Natural killer cell (primary cell): Measurements from ENCODE around the gene SYNGR2. TPM values are rescaled to one million over a fixed set of nuclear protein-coding genes. Genes with fewer than 3 reads are reported as not detected.
A peak's percentile ranks its signal among the peaks of the same experiment; 100 is the strongest.

ENCODE experiments used
- ATAC-seq, 3 donors: fragments of 150-1000 bp in 2 of 3; fragments of 200-7000 bp in 1 of 3; cut with Tn5 transposase; 1 replicate in 1 of 3; 2 replicates in 2 of 3; pipeline ENCODE4 v1.10.0; 2021; ENCODE audit warnings: mild to moderate bottlenecking in 2 of 3, moderate library complexity in 2 of 3
- DNase-seq, 2 donors: peaks; one replicate each; pipeline versions ENCODE4 v3.0.0 to v3.0.0-alpha.2; 2013 to 2021; ENCODE audit warnings: mixed read lengths in 1 of 2
- H3K27ac ChIP-seq: one replicate; pipeline ENCODE4 v1.5.1; 2013; ENCODE audit warnings: mild to moderate bottlenecking, low read length
- H3K27me3 ChIP-seq: one replicate; pipeline ENCODE4 v1.6.1; 2013; ENCODE audit warnings: low read length; ENCODE audit not compliant: control insufficient read depth, insufficient read depth
- H3K36me3 ChIP-seq: one replicate; pipeline ENCODE4 v1.6.1; 2013; ENCODE audit warnings: low read length; ENCODE audit not compliant: control insufficient read depth, insufficient read depth
- H3K4me1 ChIP-seq: one replicate; pipeline ENCODE4 v1.6.1; 2013; ENCODE audit warnings: low read length; ENCODE audit not compliant: control insufficient read depth, insufficient read depth
- H3K4me3 ChIP-seq: one replicate; pipeline ENCODE4 v1.5.1; 2013; ENCODE audit warnings: low read length
- H3K9me3 ChIP-seq: one replicate; pipeline ENCODE4 v1.6.1; 2013; ENCODE audit warnings: low read length; ENCODE audit not compliant: control insufficient read depth, insufficient read depth
- H3K27ac Mint-ChIP-seq, 2 donors: one replicate each; pipeline ENCODE4 v1.8.0; 2022; ENCODE audit warnings: mild to moderate bottlenecking in 2 of 2, mixed read lengths in 2 of 2, moderate library complexity in 1 of 2
- H3K27me3 Mint-ChIP-seq, 2 donors: one replicate each; pipeline ENCODE4 v1.8.0; 2022; ENCODE audit warnings: low read depth in 2 of 2, mixed read lengths in 2 of 2
- H3K36me3 Mint-ChIP-seq: one replicate; pipeline ENCODE4 v1.8.0; 2022; ENCODE audit warnings: mixed read lengths
- H3K4me1 Mint-ChIP-seq, 2 donors: one replicate each; pipeline ENCODE4 v1.8.0; 2022; ENCODE audit warnings: mixed read lengths in 2 of 2
- H3K4me3 Mint-ChIP-seq: one replicate; pipeline ENCODE4 v1.8.0; 2022; ENCODE audit warnings: mild to moderate bottlenecking, moderate library complexity, mixed read lengths
- H3K9me3 Mint-ChIP-seq, 2 donors: one replicate each; pipeline ENCODE4 v1.8.0; 2022; ENCODE audit warnings: mixed read lengths in 2 of 2
- WGBS: methylation state at CpG from one replicate; pipeline ENCODE4 v1.1.7; 2013; ENCODE audit warnings: missing lambda C conversion rate; ENCODE audit not compliant: insufficient coverage; 5-methylcytosine and 5-hydroxymethylcytosine counted together
- intact Hi-C: fragments of 100-400 bp; cut with micrococcal nuclease; formaldehyde crosslinking; loops from one replicate; pipeline ENCODE4 v1.14.2; 2022
- total RNA-seq, 4 donors: library from RNA; stranded (reverse); fragments of 120-200 nt in 1 of 4; gene quantifications; one replicate each; pipeline versions ENCODE4 v1.2.3 to v1.2.4, GENCODE V29; 2013 to 2022
- TF ChIP-seq, protein P1 (sequence below): fragments of 200-600 bp; IDR thresholded peaks from one replicate; pipeline ENCODE4 v1.8.0; 2022; ENCODE audit warnings: antibody characterized with exemption

SYNGR2 gene
- total RNA-seq, 3 donors from 2014 or later (not counting 1 experiment from before 2014, with no cell fraction given), result 41.2 to 62.1 (median 43.5) TPM

DNA sequence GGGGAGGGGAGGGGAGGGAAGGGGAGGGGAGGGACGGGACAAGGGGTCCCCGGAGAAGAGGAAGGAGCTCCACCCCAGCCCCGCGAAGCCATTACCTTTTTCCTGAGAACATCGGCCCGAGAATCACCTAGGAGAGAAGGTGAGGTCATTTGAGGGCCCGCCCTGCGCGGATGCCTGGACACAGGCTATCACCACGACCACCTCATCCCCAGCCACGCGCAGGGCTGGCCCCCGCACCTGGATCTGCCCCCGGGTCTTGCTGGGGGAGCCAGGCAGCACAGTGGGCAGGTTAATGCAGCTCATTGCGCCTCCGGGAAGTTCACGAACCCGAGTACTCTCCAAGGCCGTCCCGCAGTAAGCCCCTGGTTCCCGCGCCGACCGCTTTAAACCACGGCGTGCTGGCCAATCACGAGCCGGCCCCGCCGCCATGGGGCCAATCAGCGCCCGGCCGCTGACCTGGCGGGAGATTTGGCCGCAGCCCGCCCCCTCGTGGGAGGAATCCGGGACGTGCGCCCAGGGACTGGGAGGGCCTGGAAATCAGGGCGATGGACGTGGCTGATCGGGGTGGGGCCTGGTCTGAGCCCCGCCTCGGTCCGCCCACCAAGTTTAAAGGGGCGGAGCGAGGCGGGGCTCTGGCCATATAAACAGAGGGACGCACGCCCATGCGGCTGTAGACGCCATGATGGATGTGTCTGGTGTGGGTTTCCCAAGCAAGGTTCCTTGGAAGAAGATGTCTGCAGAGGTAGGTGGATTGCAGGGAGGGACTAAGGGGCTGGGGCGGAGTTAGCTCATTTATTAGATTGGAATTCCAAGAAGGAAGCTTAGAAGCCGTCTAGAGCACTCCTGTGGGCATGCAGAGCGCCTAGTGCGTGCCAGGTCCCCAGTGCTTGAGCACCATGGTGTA, 18.6 kb downstream of the SYNGR2 start, which contains the start of the genes AFMID and TK1:
Gene AFMID (plus strand): TSS at position 671 of the 904 bp plus-strand sequence. CDS start 9 bp downstream, at position 680.
Gene TK1 (minus strand): TSS at position 361 of the 904 bp plus-strand sequence. CDS start 58 bp downstream, at position 303.
- no peak within 1 kb of the TSS for H3K27ac ChIP-seq
- WGBS, result 5% methylated on average over 57 of the region's 57 CpGs

DNA sequence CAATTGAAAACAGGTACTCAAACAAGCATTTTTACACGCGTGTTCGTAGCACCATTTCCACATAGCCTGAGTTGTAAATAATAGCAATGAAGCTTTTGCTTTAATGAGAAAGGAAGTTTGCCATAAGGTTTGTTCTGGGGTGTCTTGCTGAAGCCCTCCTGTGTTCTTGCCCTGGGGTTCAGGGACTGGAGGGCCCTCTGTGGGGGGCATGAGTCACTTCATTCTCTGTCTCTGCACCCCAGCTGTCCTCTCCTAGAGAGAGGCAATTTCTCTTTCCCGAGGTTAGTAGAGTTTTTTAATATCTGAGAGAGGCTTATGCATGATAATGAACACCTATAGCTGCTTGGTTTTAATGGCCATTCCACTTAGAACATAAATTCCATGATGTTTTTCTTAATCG, 28.3 kb downstream of the SYNGR2 start:
- Histone ChIP-seq H3K27ac (no peak overlapping the region), H3K9me3 (no peaks in the 10 kb centered on the region), H3K27me3 (no peaks in the 10 kb centered on the region), H3K36me3 (no peaks in the 10 kb centered on the region), H3K4me1 (no peaks in the 10 kb centered on the region), H3K4me3 (no peak overlapping the region)
- no peaks in the 10 kb centered on the region for H3K9me3 Mint-ChIP-seq
- 96% methylated on average over 4 of the region's 5 CpGs for WGBS
- intact Hi-C loops, result no loop called here
- ATAC-seq (no peak), DNase-seq (no peak)
- no peaks in the 10 kb centered on the region for H3K36me3 Mint-ChIP-seq
- H3K27ac Mint-ChIP-seq, result no peak overlapping the region
- H3K4me3 Mint-ChIP-seq, result no peak overlapping the region
- H3K27me3 Mint-ChIP-seq, result no peaks in the 10 kb centered on the region
- no peaks in the 10 kb centered on the region for H3K4me1 Mint-ChIP-seq
- TF ChIP-seq, protein P1, sequence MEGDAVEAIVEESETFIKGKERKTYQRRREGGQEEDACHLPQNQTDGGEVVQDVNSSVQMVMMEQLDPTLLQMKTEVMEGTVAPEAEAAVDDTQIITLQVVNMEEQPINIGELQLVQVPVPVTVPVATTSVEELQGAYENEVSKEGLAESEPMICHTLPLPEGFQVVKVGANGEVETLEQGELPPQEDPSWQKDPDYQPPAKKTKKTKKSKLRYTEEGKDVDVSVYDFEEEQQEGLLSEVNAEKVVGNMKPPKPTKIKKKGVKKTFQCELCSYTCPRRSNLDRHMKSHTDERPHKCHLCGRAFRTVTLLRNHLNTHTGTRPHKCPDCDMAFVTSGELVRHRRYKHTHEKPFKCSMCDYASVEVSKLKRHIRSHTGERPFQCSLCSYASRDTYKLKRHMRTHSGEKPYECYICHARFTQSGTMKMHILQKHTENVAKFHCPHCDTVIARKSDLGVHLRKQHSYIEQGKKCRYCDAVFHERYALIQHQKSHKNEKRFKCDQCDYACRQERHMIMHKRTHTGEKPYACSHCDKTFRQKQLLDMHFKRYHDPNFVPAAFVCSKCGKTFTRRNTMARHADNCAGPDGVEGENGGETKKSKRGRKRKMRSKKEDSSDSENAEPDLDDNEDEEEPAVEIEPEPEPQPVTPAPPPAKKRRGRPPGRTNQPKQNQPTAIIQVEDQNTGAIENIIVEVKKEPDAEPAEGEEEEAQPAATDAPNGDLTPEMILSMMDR, result no peak

More for the DNA sequence above, 18.6 kb downstream of the SYNGR2 start, which contains the start of the genes AFMID and TK1:
- intact Hi-C loops, result no loop called here
- H3K4me1 ChIP-seq, result peaks cover 17% of the 10 kb centered on the region
- peak; percentile 77 to 82 for DNase-seq
- Mint-ChIP-seq H3K9me3 (no peaks in the 10 kb centered on the region), H3K27me3 (no peaks in the 10 kb centered on the region), H3K36me3 (no peaks in the 10 kb centered on the region), H3K4me1 (peaks cover 0 to 15% of the 10 kb centered on the region in 2 donors), H3K4me3 (peak within 1 kb of the TSS; percentile 80), H3K27ac (peak within 1 kb of the TSS in 1 of 2 donors; percentile 59)
- no peaks in the 10 kb centered on the region for H3K36me3 ChIP-seq
- no peaks in the 10 kb centered on the region for H3K27me3 ChIP-seq
- no peaks in the 10 kb centered on the region for H3K9me3 ChIP-seq
- H3K4me3 ChIP-seq, result peak within 1 kb of the TSS; percentile 38
- TF ChIP-seq, protein P1, result peak; percentile 29
- ATAC-seq, result peak; percentile 91 to 93 (median 92)

DNA sequence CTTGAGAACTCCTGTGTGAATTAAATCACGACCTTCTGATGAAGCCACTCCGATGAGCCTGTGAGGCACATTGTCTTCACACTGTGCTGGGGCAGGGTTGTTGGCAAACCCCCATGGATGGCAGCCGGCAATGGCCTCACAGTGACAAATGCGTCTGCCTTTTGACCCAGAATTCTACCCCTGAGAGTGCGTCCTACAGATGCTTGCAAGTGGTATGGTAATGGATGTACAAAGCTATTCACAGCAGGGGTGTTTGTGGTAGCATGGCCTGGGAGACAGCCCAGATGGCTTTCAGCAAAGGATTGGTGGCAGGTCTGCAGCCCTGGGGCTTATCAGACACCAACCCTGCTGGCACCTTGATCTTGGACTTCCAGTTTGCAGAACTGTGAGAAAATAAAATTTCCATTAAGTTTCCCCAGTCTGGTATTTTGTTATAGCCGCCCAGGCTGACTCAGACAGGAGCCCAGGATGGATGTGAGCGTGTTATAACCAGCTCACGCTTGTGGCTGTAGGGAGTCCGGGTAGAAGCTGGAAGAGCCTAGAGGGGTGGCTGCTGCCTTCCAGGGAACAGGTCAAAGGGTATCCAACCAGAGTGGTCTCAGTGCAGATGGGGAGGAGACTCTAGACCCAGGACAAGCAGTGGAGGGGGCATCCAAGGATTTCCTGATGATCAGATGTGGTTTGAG, 28.9 kb downstream of the SYNGR2 start:
- 91% methylated on average over 9 of the region's 9 CpGs for WGBS
- H3K4me3 ChIP-seq, result no peak overlapping the region
- no peak for ATAC-seq
- H3K27me3 ChIP-seq, result no peaks in the 10 kb centered on the region
- Mint-ChIP-seq H3K4me3 (no peak overlapping the region), H3K27ac (no peak overlapping the region), H3K9me3 (no peaks in the 10 kb centered on the region), H3K36me3 (no peaks in the 10 kb centered on the region), H3K27me3 (no peaks in the 10 kb centered on the region), H3K4me1 (no peaks in the 10 kb centered on the region)
- intact Hi-C loops, result no loop called here
- no peaks in the 10 kb centered on the region for H3K9me3 ChIP-seq
- no peak overlapping the region for H3K27ac ChIP-seq
- no peaks in the 10 kb centered on the region for H3K36me3 ChIP-seq
- TF ChIP-seq, protein P1, result no peak
- DNase-seq, result no peak
- H3K4me1 ChIP-seq, result no peaks in the 10 kb centered on the region
